ENCODE measurements around the gene GLB1L2.

Gene GLB1L2

GRCh38 chr11:134349802-134350355 is 18.1 kb downstream of the GLB1L2 start:
- no peak for DNase-seq

DNA sequence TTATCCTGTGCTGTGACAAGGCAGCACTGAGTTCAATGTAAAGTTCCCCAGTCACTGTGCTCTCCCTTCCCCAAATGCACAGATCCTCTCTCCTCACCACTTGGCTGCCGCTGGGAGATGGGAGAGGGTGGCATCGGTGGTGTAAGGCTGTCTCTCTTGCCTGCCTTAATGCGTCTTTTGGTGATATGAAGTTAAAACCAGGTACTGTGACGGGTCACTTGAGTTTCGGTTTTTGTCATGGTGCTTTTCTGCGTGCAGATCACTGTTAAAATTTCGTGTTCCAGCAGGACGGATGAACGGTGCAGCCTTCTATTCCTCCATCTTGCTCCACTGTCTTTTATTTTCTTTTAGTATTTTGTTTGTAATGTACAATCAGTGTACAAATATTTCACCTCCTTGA is 18.6 kb downstream of the GLB1L2 start:
- DNase-seq = no peak

DNA sequence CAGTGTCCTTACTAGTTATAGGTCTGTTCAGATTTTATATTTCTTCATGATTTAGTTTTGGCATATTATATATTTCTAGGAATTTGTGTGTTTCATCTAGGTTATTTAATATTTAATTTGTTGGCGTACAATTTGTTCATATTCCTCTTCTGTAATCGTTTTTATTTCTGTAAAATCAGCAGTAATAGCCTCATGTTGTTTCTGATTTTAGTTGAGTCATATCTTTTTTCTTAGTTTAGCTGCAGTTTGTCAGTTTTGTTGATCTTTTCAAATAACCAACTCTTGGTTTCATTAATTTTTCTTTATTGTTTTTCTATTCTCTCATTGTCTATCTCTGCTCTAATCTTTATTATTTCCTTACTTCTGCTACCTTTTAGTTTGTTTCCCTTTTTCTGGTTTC is 20.3 kb downstream of the GLB1L2 start:
- no peak for DNase-seq

GRCh38 chr11:134355136-134355535 is 23.3 kb downstream of the GLB1L2 start:
- no peak for DNase-seq

- no peak for DNase-seq
Observed at GRCh38 chr11:134355656-134356055, 23.9 kb downstream of the GLB1L2 start.

- no peak for DNase-seq
Observed at GRCh38 chr11:134356656-134357544, 25.1 kb downstream of the GLB1L2 start.

DNA sequence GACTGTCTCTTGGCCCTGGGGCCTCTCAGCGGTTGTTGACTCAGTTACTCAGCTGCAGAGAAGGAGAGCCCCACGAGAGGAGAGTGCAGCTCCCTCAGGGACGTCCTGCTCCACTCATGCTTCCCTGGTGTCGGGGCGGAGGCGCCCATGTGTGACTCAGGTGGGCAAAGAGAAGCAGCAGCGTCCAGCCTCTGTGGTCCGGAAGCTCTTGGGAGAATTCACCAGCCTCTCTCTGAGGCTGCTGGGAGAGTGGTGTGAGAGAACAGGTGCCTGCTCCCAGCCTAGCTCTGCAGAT is 25.7 kb downstream of the GLB1L2 start:
- no peak for DNase-seq

DNA sequence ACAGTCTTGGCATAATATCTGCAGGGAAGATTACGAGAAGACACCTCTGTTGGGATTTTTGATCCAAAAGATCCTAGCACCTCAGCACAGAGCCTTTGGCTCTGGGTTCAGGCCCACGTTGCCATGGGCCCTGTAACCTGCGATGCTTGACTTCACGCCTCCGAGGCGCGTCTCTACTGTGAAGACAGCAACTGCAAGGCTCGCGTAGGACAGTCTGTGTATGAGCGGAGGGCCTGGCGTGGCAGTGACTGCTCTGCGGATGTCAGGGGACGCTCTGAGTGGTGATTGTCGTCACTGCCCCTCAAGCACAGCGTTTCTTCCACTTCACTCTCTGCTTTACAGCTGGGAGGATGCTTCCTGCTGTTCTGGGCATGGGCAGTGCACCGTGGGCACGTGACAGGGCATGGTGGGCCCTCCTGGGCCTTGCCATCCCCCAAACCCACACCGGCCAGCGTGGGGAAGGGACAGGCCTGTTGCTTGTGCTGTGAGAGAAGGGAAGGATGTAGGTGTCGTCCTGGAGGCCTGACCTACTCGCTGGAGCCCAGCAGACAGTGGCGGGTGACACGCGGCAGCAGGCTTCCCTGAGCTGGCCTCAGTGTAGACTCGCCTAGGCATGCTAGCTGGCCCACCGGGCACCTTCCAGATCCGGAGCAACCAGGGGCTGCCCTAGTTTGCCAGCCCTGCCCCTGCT is 26.5 kb downstream of the GLB1L2 start:
- DNase-seq = no peak

DNA sequence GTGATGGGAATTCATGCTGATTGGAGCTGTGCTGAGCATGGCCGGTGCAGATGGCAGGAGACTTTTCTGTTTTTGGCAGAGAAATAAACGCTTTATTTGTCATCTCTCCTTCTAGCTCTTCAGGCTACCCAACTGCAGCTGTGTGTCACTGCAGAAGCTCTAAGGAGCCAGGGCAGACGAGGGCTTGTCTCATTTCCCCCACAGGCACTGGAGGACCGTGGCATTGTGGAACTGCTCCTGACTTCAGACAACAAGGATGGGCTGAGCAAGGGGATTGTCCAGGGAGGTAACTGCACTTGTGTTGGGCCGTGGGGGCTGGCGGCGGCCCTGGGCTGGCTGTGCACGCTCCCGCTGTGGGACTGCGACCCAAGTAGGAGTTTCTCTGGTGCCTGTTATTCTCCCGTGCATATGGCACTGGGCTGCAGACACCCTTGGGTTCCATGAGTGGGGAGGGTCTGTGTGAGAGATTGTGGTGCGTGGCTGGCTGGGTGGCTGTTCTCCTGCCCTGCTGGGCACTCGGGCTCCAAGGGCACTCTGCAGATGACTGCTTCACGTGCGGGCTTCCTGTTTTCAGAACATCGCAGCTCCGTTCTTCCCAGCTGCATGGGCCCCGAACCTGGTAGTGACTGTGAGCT is 27.2 kb downstream of the GLB1L2 start:
- DNase-seq = no peak

GRCh38 chr11:134359646-134360045 is 27.9 kb downstream of the GLB1L2 start:
- DNase-seq = no peak

DNA sequence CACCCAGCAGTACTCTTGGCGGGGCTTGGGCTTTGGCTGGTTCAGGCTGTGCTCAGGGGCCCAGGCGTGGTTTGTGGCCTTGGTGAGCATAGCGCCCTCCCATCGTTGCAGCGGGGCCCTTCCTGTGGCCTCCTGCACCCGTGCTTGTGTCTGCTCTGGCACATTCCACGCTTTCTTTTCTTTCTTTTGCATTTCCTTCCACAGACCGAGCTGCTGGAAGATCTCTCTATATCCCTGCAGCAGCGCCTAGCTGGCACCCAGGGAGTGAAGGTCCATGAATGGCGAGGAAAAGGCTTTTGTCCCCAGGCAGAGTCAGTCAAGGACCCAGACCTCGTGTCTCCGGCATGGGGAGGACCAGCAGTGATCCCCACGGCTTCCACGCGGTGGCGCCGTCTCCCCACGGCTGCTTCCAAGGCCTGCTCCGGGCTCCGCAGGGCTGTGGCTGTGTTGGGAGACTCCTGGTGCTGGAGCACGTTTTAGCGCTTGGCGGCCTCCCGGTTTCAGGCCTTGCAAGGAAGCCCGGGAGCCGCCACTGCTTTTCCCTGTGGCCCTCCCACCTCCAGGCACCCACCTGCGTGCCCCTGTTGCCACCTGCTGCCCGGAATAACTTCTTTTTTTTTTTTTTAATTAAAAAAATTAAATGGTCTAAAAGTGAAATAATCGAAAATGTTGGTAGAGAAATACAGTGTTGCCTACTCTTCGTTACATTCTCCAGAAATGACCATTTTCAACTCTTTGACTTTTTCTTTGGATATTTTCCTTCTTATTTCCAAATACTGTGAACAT is 28.5 kb downstream of the GLB1L2 start:
- DNase-seq = peak; percentile 25

DNA sequence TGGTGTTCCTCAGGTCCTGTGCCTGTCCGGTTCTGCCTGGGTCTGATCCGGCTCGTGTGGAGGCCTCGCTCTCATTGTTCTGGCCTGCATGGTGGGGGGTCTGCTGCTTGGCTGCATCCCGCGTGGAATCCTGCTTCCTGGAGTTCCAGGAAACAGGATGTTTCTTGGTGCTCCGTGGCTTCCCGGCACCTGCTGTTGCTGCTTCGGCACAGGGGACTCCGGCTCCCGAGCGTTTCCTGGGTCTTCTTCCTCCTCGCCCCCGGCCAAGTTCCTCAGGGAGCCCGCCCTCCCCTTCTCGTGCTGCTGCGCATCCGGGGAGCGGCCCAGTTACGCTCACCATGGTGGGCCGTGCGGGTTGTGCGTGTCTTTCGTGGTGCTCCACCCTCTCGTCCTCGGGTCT is 29.9 kb downstream of the GLB1L2 start:
- no peak for DNase-seq

DNA sequence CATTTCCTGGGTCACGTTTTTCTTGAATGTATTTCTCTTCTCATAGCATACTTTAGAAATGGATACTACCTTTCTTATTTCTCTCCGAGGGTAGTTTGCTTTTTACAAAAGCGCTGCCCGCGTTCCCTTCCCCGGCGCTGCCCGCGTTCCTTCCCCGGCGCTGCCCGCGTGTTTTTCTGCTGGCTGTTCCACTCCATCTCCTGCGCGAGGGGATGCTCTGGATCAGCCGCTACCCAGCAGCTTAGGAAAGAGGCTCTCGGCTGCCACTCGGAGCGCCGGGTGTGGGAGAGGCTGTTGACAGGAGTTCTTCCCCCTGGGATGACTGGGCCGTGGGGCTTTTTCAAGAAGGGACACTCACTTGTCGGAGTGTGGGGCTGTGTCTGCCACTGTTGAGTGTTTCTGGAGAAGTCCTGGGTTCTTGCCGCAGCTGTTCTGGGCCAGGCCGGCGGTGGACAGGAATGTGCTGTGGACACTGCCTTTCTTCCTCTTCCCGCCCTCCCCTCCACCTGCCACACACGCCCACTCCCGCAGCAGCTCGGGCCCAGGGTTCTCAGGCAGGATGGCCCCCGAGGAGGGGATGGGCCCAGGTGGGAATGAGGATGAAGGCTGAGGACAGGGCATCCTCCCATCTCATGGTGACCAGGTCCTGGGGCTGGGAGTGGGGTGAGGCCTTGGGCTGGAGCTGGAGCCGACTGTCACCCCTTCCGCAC is 30.6 kb downstream of the GLB1L2 start:
- no peak for DNase-seq

DNA sequence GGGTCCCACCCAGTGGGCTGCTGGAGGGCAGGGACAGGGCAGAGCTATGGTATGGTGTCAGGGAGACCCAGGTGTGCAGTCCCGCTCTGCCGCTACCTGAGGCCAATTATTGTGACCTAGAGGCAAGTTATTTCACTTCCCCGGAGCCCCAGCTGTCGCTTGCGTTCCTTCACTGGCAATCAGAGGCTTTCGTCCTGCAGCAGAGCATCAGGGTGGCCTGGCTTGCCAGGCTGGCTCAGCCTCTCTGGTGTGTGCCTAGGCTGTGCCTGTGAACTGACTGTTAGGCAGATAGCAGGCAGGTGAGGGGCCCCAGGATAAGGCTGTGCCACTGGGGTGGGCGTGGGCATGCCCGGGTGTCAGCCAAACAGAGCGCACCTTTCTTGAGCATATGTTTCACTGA is 31.4 kb downstream of the GLB1L2 start:
- no peak for DNase-seq

GRCh38 chr11:134363592-134363991 is 31.8 kb downstream of the GLB1L2 start:
- no peak for DNase-seq

DNA sequence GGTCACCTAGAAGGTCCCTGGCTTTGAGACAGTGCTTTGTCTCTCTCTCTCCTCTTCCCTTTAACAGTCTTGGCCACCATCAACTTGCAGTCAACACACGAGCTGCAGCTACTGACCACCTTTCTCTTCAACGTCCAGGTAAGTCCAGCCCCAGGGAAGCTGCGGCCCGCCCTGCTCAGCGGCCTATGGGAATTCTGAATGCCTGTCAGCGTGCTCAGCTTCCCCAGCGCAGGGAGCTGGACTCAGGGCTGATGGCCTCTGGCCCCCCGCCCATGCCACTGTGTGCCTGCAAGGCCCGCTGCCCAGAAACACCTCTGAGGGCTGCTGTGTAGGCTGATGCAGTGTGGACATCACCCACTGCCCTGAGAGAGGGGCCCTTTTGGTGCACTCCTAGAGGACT is 32.5 kb downstream of the GLB1L2 start:
- DNase-seq = no peak

DNA sequence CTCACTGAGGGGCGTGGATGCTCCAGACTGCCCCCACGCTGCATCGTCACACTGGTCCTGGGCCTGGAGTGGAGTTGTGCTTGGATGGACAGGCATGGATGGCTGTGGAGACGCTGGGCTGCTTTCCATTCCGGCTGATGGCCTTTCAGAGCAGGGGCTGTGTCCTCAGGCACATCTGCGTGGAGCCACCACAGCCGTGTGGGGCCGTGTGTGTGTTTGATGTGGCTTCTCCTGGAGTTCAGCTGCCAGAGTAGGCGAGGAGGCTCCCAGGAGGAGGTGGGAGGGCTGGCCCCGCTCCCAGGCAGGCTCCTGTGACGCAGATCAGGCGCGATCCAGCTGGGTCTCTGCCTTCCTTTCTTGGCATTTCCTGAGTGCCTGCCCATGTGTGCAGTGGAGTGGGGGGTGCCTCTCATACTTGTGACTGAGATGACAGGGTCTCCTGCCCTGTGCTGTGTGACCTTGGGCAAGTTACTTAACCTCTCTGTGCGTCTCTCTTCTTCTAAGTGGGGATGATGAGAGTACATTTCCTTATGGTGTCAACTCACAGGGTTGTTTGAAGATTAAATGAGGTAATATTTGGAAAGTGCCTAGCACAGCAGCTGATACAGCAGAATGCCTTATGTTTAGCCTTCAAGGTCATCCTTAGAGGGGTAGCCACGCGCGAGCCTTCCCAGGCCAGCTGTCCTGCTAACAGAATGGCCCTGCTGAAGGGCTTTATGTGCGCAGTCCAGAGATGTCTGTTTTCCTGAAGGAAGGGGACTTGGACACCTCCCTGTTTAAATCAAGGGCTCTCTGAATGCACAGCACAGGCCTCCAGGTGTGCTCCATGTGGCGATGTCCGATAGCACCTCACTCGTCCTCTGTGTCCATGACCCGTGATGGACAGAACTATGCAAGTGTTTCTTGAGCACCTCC is 33.5 kb downstream of the GLB1L2 start:
- DNase-seq = no peak

DNA sequence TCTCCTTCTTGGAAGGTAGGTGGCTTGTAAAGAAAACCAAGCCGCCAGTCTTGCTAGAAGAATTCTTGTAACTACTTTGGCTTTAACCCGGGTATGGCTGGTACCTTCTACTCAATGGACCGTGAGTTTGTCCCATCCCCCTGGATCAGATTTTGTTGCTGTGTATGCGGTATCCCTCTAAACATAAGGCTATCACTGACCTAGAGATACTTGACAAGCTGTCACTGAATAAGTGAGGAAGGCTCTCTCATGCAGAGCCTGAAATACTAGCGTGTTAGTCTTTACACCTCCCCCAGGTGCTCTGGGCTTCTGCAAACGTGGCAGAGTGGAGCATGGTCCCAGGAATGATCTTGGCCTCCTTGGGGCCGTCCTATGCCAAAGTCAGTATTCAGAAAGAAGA is 34.5 kb downstream of the GLB1L2 start:
- no peak for DNase-seq

DNA sequence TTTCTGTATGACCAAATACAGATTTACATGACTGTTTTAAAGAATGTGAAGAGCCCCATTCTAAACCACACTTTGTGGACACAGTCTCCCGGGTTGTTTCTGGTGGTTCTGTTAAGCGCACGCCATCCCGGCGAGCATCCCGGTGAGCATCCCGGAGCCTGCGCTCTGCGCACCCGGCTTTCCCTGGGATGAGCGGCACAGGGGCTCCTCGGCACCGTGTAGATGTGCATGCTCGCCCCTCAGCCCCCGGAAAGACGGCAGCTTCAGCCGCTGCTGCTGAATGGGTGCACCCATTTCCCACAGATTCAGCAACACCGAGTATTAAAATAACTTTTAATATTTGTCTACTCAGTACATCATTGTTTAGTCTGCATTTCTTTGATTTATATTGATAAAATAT is 36.0 kb downstream of the GLB1L2 start:
- DNase-seq = no peak

DNA sequence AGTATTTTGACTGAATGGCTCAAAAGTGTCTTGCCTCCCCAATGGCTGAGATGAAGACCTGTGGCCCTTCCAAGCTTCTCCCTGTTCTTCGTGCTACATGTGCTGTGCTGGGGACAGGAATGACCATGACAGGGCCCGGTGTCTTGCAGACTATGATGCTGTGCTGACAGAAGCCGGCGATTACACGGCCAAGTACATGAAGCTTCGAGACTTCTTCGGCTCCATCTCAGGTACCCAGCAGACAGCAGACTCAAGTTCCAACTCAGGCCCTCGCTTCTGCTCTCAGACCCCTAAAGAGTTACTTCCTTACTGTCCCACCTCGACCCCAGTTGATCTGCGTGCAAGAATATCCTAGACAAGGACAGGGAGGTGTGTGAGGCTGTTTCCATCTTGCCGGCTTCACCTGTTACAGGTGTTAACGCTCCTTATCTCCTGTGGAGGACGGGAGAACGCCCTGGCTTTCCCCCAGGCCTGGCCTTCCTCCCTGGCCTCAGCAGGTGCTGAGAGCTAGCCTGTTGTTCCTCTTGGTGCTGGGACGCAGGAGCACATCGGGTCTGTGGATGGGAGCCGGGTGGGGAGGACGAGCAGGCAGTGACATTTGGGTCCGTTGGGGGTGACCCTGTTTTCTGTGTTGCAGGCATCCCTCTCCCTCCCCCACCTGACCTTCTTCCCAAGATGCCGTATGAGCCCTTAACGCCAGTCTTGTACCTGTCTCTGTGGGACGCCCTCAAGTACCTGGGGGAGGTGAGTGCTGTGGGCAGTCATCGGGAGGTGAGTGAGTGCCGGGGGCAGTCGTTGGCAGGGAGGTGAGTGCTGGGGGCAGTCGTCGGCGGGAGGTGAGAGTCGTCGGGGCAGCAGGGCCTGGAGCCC is 38.1 kb downstream of the GLB1L2 start:
- no peak for DNase-seq

Measured in NCI-H345 (cell line).